Measurements from ENCODE around the gene TRHDE.

The TRHDE gene

DNA sequence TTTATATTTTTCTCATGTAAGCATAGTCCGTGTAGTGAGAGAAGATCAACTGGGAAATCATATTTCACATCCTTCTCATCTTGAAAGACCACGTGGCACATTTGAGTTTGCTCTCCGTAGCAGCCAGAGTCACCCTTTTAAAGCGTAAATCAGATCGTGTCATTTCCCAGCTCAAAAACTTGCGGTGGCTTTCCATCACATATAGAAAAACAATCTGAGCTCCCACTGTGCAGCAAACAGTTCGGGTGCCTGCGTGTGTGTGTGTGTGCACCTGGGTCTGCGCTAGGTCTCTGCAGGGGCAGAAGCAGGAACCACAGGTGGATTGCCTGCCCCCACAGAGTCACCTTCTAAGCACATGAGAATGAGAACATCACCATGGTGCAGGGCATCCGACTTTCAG lies 338.2 kb downstream of the TRHDE start:
- H3K4me3 ChIP-seq (ENCODE audit: low read depth, low read length): no peak overlapping the region
- TF ChIP-seq, protein P1, sequence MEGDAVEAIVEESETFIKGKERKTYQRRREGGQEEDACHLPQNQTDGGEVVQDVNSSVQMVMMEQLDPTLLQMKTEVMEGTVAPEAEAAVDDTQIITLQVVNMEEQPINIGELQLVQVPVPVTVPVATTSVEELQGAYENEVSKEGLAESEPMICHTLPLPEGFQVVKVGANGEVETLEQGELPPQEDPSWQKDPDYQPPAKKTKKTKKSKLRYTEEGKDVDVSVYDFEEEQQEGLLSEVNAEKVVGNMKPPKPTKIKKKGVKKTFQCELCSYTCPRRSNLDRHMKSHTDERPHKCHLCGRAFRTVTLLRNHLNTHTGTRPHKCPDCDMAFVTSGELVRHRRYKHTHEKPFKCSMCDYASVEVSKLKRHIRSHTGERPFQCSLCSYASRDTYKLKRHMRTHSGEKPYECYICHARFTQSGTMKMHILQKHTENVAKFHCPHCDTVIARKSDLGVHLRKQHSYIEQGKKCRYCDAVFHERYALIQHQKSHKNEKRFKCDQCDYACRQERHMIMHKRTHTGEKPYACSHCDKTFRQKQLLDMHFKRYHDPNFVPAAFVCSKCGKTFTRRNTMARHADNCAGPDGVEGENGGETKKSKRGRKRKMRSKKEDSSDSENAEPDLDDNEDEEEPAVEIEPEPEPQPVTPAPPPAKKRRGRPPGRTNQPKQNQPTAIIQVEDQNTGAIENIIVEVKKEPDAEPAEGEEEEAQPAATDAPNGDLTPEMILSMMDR (IDR thresholded peaks at IDR 0.05; ENCODE audit: low read depth, low read length): no peak

DNA sequence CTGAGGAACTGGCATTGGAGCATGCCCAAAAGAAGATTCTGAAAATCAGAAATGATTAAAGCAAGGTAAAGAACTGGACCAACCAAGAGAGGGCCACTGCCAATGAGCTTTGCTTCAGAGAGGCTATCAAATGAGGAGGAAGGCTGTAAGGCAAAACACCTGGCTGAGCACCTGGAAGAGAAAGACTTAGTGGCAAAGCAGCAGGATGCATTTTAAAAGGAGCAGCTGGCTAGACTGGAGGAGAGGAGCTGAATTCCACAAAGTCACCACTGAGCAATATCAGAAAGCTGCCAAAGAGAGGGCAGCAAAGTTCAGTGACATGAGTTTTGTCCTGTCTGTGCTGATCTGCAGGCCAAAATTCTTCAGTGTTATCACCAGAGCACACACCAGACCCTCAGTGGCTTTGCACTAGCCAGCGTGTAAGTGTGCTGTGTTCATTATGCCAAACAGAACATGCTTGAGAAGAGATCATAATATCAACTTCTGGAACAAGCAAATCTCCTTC lies 338.7 kb downstream of the TRHDE start:
- H3K4me3 ChIP-seq (ENCODE audit: low read depth, low read length): no peak overlapping the region
- TF ChIP-seq, protein P1 (IDR thresholded peaks at IDR 0.05; ENCODE audit: low read depth, low read length): no peak

DNA sequence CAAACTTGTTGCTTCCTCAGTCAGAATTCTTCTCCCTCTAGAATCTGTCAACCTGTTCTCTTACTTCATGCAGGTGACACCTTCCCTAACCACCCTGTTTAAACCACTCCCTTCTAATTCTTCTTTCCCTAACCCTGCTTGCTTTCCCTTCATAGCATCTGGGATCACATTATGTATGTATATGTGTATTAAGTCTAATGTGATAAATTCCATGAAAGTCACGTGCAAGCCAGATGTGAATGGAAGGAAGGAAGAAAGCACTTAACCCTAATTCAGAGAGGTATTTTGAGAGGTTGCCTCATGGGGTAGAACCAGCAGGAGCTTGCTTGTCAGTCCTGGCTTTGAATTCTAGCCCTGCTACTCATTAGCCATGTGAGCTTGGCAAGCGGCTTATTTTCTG lies 340.0 kb downstream of the TRHDE start:
- no peak overlapping the region for H3K4me3 ChIP-seq (ENCODE audit: low read depth, low read length)
- TF ChIP-seq, protein P1 (IDR thresholded peaks at IDR 0.05; ENCODE audit: low read depth, low read length): no peak

GRCh38 chr12:72618764-72619163 lies 346.6 kb downstream of the TRHDE start:
- H3K4me3 ChIP-seq (ENCODE audit: low read depth, low read length): no peak overlapping the region
- TF ChIP-seq, protein P1 (IDR thresholded peaks at IDR 0.05; ENCODE audit: low read depth, low read length): no peak

- no peak overlapping the region for H3K4me3 ChIP-seq (ENCODE audit: low read depth, low read length)
- TF ChIP-seq, protein P1 (IDR thresholded peaks at IDR 0.05; ENCODE audit: low read depth, low read length): no peak
These were observed 350.4 kb downstream of the TRHDE start for GRCh38 chr12:72622556-72622955.

- TF ChIP-seq, protein P1 (IDR thresholded peaks at IDR 0.05; ENCODE audit: low read depth, low read length): no peak
- no peak overlapping the region for H3K4me3 ChIP-seq (ENCODE audit: low read depth, low read length)
These were observed 359.9 kb downstream of the TRHDE start for GRCh38 chr12:72631926-72632685.

GRCh38 chr12:72642706-72643105 lies 370.5 kb downstream of the TRHDE start:
- no peak overlapping the region for H3K4me3 ChIP-seq (ENCODE audit: low read depth, low read length)
- TF ChIP-seq, protein P1 (IDR thresholded peaks at IDR 0.05; ENCODE audit: low read depth, low read length): no peak
